ENCODE results near the gene BCAS3.

Gene BCAS3

GRCh38 chr17:60631119-60631518, 46.5 kb upstream of the BCAS3 start:
- no peak overlapping the region for H3K4me3 ChIP-seq (IDR thresholded peaks at IDR 0.05; ENCODE audit: insufficient read depth, low read depth, low read length)
- H3K27ac ChIP-seq, result no peak overlapping the region
- H3K9ac ChIP-seq, result no peak overlapping the region
- TF ChIP-seq, protein P1, sequence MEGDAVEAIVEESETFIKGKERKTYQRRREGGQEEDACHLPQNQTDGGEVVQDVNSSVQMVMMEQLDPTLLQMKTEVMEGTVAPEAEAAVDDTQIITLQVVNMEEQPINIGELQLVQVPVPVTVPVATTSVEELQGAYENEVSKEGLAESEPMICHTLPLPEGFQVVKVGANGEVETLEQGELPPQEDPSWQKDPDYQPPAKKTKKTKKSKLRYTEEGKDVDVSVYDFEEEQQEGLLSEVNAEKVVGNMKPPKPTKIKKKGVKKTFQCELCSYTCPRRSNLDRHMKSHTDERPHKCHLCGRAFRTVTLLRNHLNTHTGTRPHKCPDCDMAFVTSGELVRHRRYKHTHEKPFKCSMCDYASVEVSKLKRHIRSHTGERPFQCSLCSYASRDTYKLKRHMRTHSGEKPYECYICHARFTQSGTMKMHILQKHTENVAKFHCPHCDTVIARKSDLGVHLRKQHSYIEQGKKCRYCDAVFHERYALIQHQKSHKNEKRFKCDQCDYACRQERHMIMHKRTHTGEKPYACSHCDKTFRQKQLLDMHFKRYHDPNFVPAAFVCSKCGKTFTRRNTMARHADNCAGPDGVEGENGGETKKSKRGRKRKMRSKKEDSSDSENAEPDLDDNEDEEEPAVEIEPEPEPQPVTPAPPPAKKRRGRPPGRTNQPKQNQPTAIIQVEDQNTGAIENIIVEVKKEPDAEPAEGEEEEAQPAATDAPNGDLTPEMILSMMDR (conservative IDR thresholded peaks at IDR 0.05; ENCODE audit: low read depth, low read length), result no peak
- H3K36me3 ChIP-seq (ENCODE audit: insufficient read depth), result no peaks in the 10 kb centered on the region
- no peaks in the 10 kb centered on the region for H3K4me1 ChIP-seq (ENCODE audit: low read depth, poor library complexity, severe bottlenecking)
- H3K27me3 ChIP-seq (ENCODE audit: insufficient read depth, low read depth), result no peaks in the 10 kb centered on the region
- no peaks in the 10 kb centered on the region for H4K20me1 ChIP-seq (ENCODE audit: insufficient read depth)
- no peak overlapping the region for H2AFZ ChIP-seq (ENCODE audit: low read depth)
- no peaks in the 10 kb centered on the region; the same call in 1 of the 2 replicates for H3K79me2 ChIP-seq (ENCODE audit: insufficient read depth, low read depth)
- no peak overlapping the region for H3K4me2 ChIP-seq

DNA sequence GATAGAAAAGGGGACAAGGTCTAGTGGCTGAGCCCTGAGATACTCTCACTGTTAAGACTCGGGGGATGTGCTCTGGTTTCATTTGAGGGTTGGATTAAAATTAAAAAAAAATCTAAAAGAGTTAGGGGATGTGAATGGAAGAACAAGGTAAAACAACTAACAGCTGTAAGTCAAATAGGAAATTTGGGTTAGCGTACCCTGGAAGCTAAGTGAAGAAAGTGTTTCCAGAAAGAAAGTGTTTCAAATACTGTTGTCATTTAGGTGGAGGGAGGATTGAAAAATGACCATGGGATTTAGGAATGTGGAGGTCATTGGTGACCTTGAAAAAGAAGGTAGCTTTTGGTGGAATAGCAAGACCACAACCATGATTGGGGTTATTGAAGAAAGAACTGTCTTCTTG, 40.0 kb upstream of the BCAS3 start:
- Histone ChIP-seq H4K20me1 (ENCODE audit: insufficient read depth) (0 out of 2 replicates have a peak, but pooled peaks cover 3% of the 10 kb centered on the region), H3K36me3 (ENCODE audit: insufficient read depth) (no peaks in the 10 kb centered on the region), H3K4me3 (IDR thresholded peaks at IDR 0.05; ENCODE audit: insufficient read depth, low read depth, low read length) (no peak overlapping the region), H2AFZ (ENCODE audit: low read depth) (no peak overlapping the region), H3K4me2 (no peak overlapping the region), H3K9ac (no peak overlapping the region), H3K4me1 (ENCODE audit: low read depth, poor library complexity, severe bottlenecking) (peaks cover 11% of the 10 kb centered on the region), H3K27ac (no peak overlapping the region), H3K27me3 (ENCODE audit: insufficient read depth, low read depth) (no peaks in the 10 kb centered on the region), H3K79me2 (ENCODE audit: insufficient read depth, low read depth) (peaks cover 9% of the 10 kb centered on the region; the same call in 1 of the 2 replicates)
- TF ChIP-seq, protein P1 (conservative IDR thresholded peaks at IDR 0.05; ENCODE audit: low read depth, low read length), result no peak

DNA sequence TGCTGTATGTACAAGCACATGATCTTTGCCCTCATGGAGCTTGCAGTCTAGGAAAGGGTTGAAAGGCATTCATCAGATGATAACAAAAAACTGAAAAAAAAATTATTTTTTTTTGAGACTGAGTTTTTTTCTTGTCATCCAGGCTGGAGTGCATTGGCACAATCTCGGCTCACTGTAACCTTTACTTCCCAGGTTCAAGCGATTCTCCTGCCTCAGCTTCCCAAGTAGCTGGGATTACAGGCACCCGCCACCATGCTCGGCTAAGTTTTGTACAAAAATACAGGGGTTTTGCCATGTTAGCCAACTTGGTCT, 38.7 kb upstream of the BCAS3 start:
- no peak overlapping the region for H3K4me2 ChIP-seq
- H3K36me3 ChIP-seq (ENCODE audit: insufficient read depth), result no peaks in the 10 kb centered on the region
- no peaks in the 10 kb centered on the region for H3K27me3 ChIP-seq (ENCODE audit: insufficient read depth, low read depth)
- no peak overlapping the region for H2AFZ ChIP-seq (ENCODE audit: low read depth)
- no peak overlapping the region for H3K9ac ChIP-seq
- no peak overlapping the region for H3K4me3 ChIP-seq (IDR thresholded peaks at IDR 0.05; ENCODE audit: insufficient read depth, low read depth, low read length)
- no peak overlapping the region for H3K27ac ChIP-seq
- H3K4me1 ChIP-seq (ENCODE audit: low read depth, poor library complexity, severe bottlenecking), result peaks cover 11% of the 10 kb centered on the region
- H3K79me2 ChIP-seq (ENCODE audit: insufficient read depth, low read depth), result peaks cover 9% of the 10 kb centered on the region; the same call in 1 of the 2 replicates
- H4K20me1 ChIP-seq (ENCODE audit: insufficient read depth), result 0 out of 2 replicates have a peak, but pooled peaks cover 3% of the 10 kb centered on the region
- TF ChIP-seq, protein P1 (conservative IDR thresholded peaks at IDR 0.05; ENCODE audit: low read depth, low read length), result peak; percentile 12; the same call in 1 of the 2 replicates

DNA sequence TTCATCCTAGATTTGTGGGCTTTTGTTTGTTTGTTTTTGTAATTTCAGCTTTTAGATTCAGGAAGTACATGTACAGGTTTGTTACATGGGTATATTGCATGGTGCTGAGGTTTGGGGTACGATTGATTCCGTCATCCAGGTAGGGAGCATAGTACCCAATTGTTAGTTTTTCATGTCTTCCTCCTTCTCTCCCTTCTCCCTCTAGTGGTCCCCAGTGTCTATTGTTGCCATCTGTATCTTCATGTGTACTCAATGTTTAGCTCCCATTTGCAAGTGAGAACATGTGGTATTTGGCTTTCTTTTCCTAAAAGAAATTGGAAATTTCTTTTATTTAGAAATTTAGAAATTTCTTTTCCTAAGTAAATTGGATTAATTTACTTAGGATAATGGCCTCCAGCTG, 37.1 kb upstream of the BCAS3 start:
- H3K79me2 ChIP-seq (ENCODE audit: insufficient read depth, low read depth), result peaks cover 9% of the 10 kb centered on the region; the same call in 1 of the 2 replicates

More for the DNA sequence above, 37.1 kb upstream of the BCAS3 start:
- Histone ChIP-seq H3K27me3 (ENCODE audit: insufficient read depth, low read depth) (no peaks in the 10 kb centered on the region), H3K4me2 (no peak overlapping the region), H4K20me1 (ENCODE audit: insufficient read depth) (peaks cover 3% of the 10 kb centered on the region; the same call in 1 of the 2 replicates), H2AFZ (ENCODE audit: low read depth) (no peak overlapping the region), H3K36me3 (ENCODE audit: insufficient read depth) (no peaks in the 10 kb centered on the region), H3K4me3 (IDR thresholded peaks at IDR 0.05; ENCODE audit: insufficient read depth, low read depth, low read length) (no peak overlapping the region), H3K4me1 (ENCODE audit: low read depth, poor library complexity, severe bottlenecking) (peaks cover 11% of the 10 kb centered on the region), H3K9ac (no peak overlapping the region), H3K27ac (no peak overlapping the region)
- TF ChIP-seq, protein P1 (conservative IDR thresholded peaks at IDR 0.05; ENCODE audit: low read depth, low read length), result peak; percentile 63; the same call in 1 of the 2 replicates

Data from KMS-11 (cell line).